ENCODE measurements around the gene KLHL22.
"Not testable (repeated sequence)": the region's sequence is repeated elsewhere in the genome, so short reads cannot be mapped to it uniquely, and the experiment has no call there.

Gene KLHL22

GRCh38 chr22:20499769-20500168 is 4.2 kb upstream of the KLHL22 start:
- no peak for DNase-seq

- DNase-seq = no peak
Measured at GRCh38 chr22:20498913-20499312, 3.3 kb upstream of the KLHL22 start.

GRCh38 chr22:20497426-20497825 is 1.8 kb upstream of the KLHL22 start:
- no peak for DNase-seq

- DNase-seq = peak; percentile 69 to 84
Measured at GRCh38 chr22:20495861-20496681, 476 bp upstream of the KLHL22 start.

GRCh38 chr22:20491346-20491745 is 4.2 kb downstream of the KLHL22 start:
- DNase-seq = no peak

GRCh38 chr22:20490941-20491307 is 4.7 kb downstream of the KLHL22 start:
- no peak for DNase-seq

- no peak for DNase-seq
Measured at GRCh38 chr22:20490183-20490940, 5.2 kb downstream of the KLHL22 start.

- DNase-seq = no peak
Measured at GRCh38 chr22:20488946-20489345, 6.6 kb downstream of the KLHL22 start.

GRCh38 chr22:20487715-20488114 is 7.9 kb downstream of the KLHL22 start:
- no peak for DNase-seq

- no peak for DNase-seq
Measured at GRCh38 chr22:20486229-20486628, 9.4 kb downstream of the KLHL22 start.

- DNase-seq = no peak
Measured at GRCh38 chr22:20484948-20485683, 10.5 kb downstream of the KLHL22 start.

- no peak for DNase-seq
Measured at GRCh38 chr22:20483771-20484170, 11.8 kb downstream of the KLHL22 start.

GRCh38 chr22:20483143-20483506 is 12.5 kb downstream of the KLHL22 start:
- not testable (repeated sequence) for DNase-seq

- DNase-seq = no peak
Measured at GRCh38 chr22:20479612-20480196, 15.9 kb downstream of the KLHL22 start.

GRCh38 chr22:20478059-20478458 is 17.5 kb downstream of the KLHL22 start:
- not testable (repeated sequence) for DNase-seq

GRCh38 chr22:20475569-20475968 is 20.0 kb downstream of the KLHL22 start:
- DNase-seq = not testable (repeated sequence)

GRCh38 chr22:20475115-20475436 is 20.5 kb downstream of the KLHL22 start:
- DNase-seq = no peak

GRCh38 chr22:20472629-20473442 is 22.8 kb downstream of the KLHL22 start:
- DNase-seq = no peak

- no peak for DNase-seq
Measured at GRCh38 chr22:20471126-20471833, 24.3 kb downstream of the KLHL22 start.

- not testable (repeated sequence) for DNase-seq
Measured at GRCh38 chr22:20470525-20470924, 25.1 kb downstream of the KLHL22 start.

GRCh38 chr22:20469110-20469868 is 26.3 kb downstream of the KLHL22 start:
- no peak for DNase-seq
